Measurements from ENCODE around the gene FAM131B. TPM values are rescaled to one million over a fixed set of nuclear protein-coding genes. Genes with fewer than 3 reads are reported as not detected.
"Not testable (repeated sequence)": the region's sequence is repeated elsewhere in the genome, so short reads cannot be mapped to it uniquely, and the experiment has no call there.

FAM131B gene
- total RNA-seq, 1 experiment from 2014 or later: 0.19 TPM

- Mint-ChIP-seq H3K36me3 (ENCODE audit: insufficient read depth, unreplicated experiment) (no peaks in the 10 kb centered on the region), H3K9me3 (ENCODE audit: unreplicated experiment) (no peaks in the 10 kb centered on the region), H3K27ac (ENCODE audit: low read depth, unreplicated experiment) (no peak overlapping the region), H3K4me3 (ENCODE audit: unreplicated experiment) (no peak overlapping the region), H3K4me1 (ENCODE audit: insufficient read depth, unreplicated experiment) (peaks cover 13% of the 10 kb centered on the region), H3K27me3 (ENCODE audit: insufficient read depth, unreplicated experiment) (no peaks in the 10 kb centered on the region)
- BruUV-seq (replicated peaks): no TSS peak
- TF ChIP-seq CTCF (IDR thresholded peaks at IDR 0.05; ENCODE audit: unreplicated experiment): no peak
- DNase-seq (ENCODE audit: unreplicated experiment): no peak
- intact Hi-C loops (cut with micrococcal nuclease): no loop called here
- ChIA-PET POLR2A (interaction anchor here (1.0 kb wide), 1 partner anchor 24 kb away, joined by 3 read pairs; no protein-coding TSS in a partner anchor), CTCF (interaction anchor here (0.6 to 11.0 kb wide), 6 partner anchors 11 to 166 kb away, joined by 3 to 84 read pairs (median 8); no protein-coding TSS in a partner anchor)
These were observed 43.5 kb upstream of the FAM131B start for GRCh38 chr7:143406002-143406357.

- POLR2A ChIA-PET: interaction anchor here (0.8 to 1.0 kb wide), 2 partner anchors 23 to 142 kb away, joined by 3 to 4 read pairs; partner anchors contain the start of gene GSTK1
- CTCF ChIA-PET: interaction anchor here (0.6 to 11.0 kb wide), 14 partner anchors 8 to 1035 kb away, joined by 3 to 84 read pairs (median 3); no protein-coding TSS in a partner anchor
- no TSS peak for BruUV-seq (replicated peaks)
- no peaks in the 10 kb centered on the region for H3K36me3 Mint-ChIP-seq (ENCODE audit: insufficient read depth, unreplicated experiment)
- no peak for TF ChIP-seq CTCF (IDR thresholded peaks at IDR 0.05; ENCODE audit: unreplicated experiment)
- no peaks in the 10 kb centered on the region for H3K27me3 Mint-ChIP-seq (ENCODE audit: insufficient read depth, unreplicated experiment)
- DNase-seq (ENCODE audit: unreplicated experiment): no peak
- H3K4me3 Mint-ChIP-seq (ENCODE audit: unreplicated experiment): no peak overlapping the region
- no peaks in the 10 kb centered on the region for H3K9me3 Mint-ChIP-seq (ENCODE audit: unreplicated experiment)
- peaks cover 13% of the 10 kb centered on the region for H3K4me1 Mint-ChIP-seq (ENCODE audit: insufficient read depth, unreplicated experiment)
- intact Hi-C loops (cut with micrococcal nuclease): no loop called here
- no peak overlapping the region for H3K27ac Mint-ChIP-seq (ENCODE audit: low read depth, unreplicated experiment)
These were observed 42.9 kb upstream of the FAM131B start for GRCh38 chr7:143405173-143406001.

- H3K27me3 Mint-ChIP-seq (ENCODE audit: insufficient read depth, unreplicated experiment); BruUV-seq (replicated peaks); H3K4me3 Mint-ChIP-seq (ENCODE audit: unreplicated experiment); DNase-seq (ENCODE audit: unreplicated experiment); H3K36me3 Mint-ChIP-seq (ENCODE audit: insufficient read depth, unreplicated experiment); intact Hi-C loops (cut with micrococcal nuclease); H3K9me3 Mint-ChIP-seq (ENCODE audit: unreplicated experiment); H3K27ac Mint-ChIP-seq (ENCODE audit: low read depth, unreplicated experiment); H3K4me1 Mint-ChIP-seq (ENCODE audit: insufficient read depth, unreplicated experiment): not testable (repeated sequence)
- ChIA-PET POLR2A (interaction anchor here (0.7 to 1.4 kb wide), 3 partner anchors 9 to 48 kb away, joined by 3 to 5 read pairs (median 4); no protein-coding TSS in a partner anchor), CTCF (interaction anchor here (0.6 to 11.0 kb wide), 6 partner anchors 18 to 883 kb away, joined by 3 to 84 read pairs (median 4); no protein-coding TSS in a partner anchor)
These were observed 39.7 kb upstream of the FAM131B start for GRCh38 chr7:143402233-143402632.

GRCh38 chr7:143401265-143401664 lies 38.8 kb upstream of the FAM131B start:
- no peak for DNase-seq (ENCODE audit: unreplicated experiment)
- CTCF ChIA-PET: interaction anchor here (0.6 to 11.0 kb wide), 5 partner anchors 17 to 161 kb away, joined by 3 to 84 read pairs (median 4); no protein-coding TSS in a partner anchor
- no peak for TF ChIP-seq CTCF (IDR thresholded peaks at IDR 0.05; ENCODE audit: unreplicated experiment)
- intact Hi-C loops (cut with micrococcal nuclease): no loop called here
- Mint-ChIP-seq H3K4me3 (ENCODE audit: unreplicated experiment) (no peak overlapping the region), H3K36me3 (ENCODE audit: insufficient read depth, unreplicated experiment) (no peaks in the 10 kb centered on the region), H3K27ac (ENCODE audit: low read depth, unreplicated experiment) (no peak overlapping the region), H3K27me3 (ENCODE audit: insufficient read depth, unreplicated experiment) (no peaks in the 10 kb centered on the region), H3K9me3 (ENCODE audit: unreplicated experiment) (no peaks in the 10 kb centered on the region), H3K4me1 (ENCODE audit: insufficient read depth, unreplicated experiment) (no peaks in the 10 kb centered on the region)
- POLR2A ChIA-PET: interaction anchor here (0.6 to 1.1 kb wide), 2 partner anchors 11 to 140 kb away, joined by 3 to 4 read pairs; no protein-coding TSS in a partner anchor
- BruUV-seq (replicated peaks): no TSS peak

All from MCF 10A (cell line).